H1 (cell line): ENCODE measurements around the gene GLRX3.

Experiments used
- BRCA1 ChIP-seq: IDR thresholded peaks from 2 replicates; pipeline ENCODE4 v1.6.1; 2012; ENCODE audit warnings: low read depth, low read length, improper control_type of control experiment
- CEBPB ChIP-seq: IDR thresholded peaks from 2 replicates; pipeline ENCODE4 v1.6.1; 2012; ENCODE audit warnings: low read depth, low read length
- CHD2 ChIP-seq: IDR thresholded peaks from 2 replicates; pipeline ENCODE4 v1.6.1; 2012; ENCODE audit warnings: low read length, improper control_type of control experiment
- CTCF ChIP-seq, 3 experiments: IDR thresholded peaks; 1 replicate in 2 of 3; 2 replicates in 1 of 3; pipeline versions ENCODE4 v1.5.1 to v1.6.1; 2011; ENCODE audit warnings: low read length in 3 of 3, mild to moderate bottlenecking in 3 of 3, inconsistent platforms in 2 of 3, low read depth in 1 of 3, moderate library complexity in 1 of 3; ENCODE audit not compliant: insufficient read depth in 1 of 3; ENCODE audit errors: control extremely low read depth in 1 of 3
- JUND ChIP-seq: IDR thresholded peaks from 2 replicates; pipeline ENCODE4 v1.6.1; 2011; ENCODE audit warnings: mild to moderate bottlenecking, improper control_type of control experiment, low read length
- PHF8 ChIP-seq: fragments of 200-600 bp; sonication (generic); conservative IDR thresholded peaks from 2 replicates; pipeline ENCODE4 v1.7.1; 2012; ENCODE audit warnings: low read depth, mild to moderate bottlenecking, inconsistent platforms, low read length, moderate library complexity
- POLR2A ChIP-seq, 2 experiments: IDR thresholded peaks; 1 replicate in 1 of 2; 2 replicates in 1 of 2; pipeline ENCODE4 v1.6.1; 2011; ENCODE audit warnings: low read depth in 2 of 2, low read length in 2 of 2, mild to moderate bottlenecking in 2 of 2; ENCODE audit errors: control extremely low read depth in 1 of 2
- POLR2AphosphoS5 ChIP-seq: IDR thresholded peaks from 2 replicates; pipeline ENCODE4 v1.6.1; 2011; ENCODE audit warnings: low read depth, low read length
- TF ChIP-seq, protein P1 (sequence below): fragments of 300-600 bp; sonication (generic); IDR thresholded peaks from 2 replicates; pipeline ENCODE4 v1.7.1; 2012; ENCODE audit warnings: low read length, moderate library complexity, mild to moderate bottlenecking, inconsistent platforms; ENCODE audit not compliant: insufficient replicate concordance

DNA sequence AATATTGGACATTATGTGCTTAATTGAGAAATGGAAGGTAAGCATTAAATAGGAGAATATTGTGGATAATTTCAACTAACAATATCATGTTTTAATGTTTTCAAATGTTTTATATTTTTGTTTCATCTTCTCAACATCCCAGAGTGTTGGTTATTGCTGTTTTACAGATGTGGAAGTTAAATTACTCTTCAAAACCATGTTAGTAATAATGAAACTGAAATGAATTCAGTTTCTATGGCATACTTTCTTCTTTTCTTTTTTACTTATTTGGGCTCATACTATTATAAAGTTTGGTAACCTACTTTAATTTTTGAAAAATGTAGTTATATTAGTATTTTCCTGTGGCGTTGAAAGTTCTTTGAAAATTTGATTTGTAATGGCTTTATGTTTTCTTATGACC, 4.2 kb downstream of the GLRX3 start:
- TF ChIP-seq JUND (no peak), POLR2A (IDR thresholded peaks at IDR 0.05; ENCODE audit: control extremely low read depth in 1 of 2, low read depth in 2 of 2, low read length in 2 of 2) (no peak), CTCF (IDR thresholded peaks at IDR 0.05; ENCODE audit: control extremely low read depth in 1 of 3, insufficient read depth in 1 of 3, low read depth in 1 of 3, low read length in 3 of 3) (no peak), POLR2AphosphoS5 (no peak), CEBPB (no peak), CHD2 (no peak), BRCA1 (no peak), PHF8 (no peak)
- TF ChIP-seq, protein P1, sequence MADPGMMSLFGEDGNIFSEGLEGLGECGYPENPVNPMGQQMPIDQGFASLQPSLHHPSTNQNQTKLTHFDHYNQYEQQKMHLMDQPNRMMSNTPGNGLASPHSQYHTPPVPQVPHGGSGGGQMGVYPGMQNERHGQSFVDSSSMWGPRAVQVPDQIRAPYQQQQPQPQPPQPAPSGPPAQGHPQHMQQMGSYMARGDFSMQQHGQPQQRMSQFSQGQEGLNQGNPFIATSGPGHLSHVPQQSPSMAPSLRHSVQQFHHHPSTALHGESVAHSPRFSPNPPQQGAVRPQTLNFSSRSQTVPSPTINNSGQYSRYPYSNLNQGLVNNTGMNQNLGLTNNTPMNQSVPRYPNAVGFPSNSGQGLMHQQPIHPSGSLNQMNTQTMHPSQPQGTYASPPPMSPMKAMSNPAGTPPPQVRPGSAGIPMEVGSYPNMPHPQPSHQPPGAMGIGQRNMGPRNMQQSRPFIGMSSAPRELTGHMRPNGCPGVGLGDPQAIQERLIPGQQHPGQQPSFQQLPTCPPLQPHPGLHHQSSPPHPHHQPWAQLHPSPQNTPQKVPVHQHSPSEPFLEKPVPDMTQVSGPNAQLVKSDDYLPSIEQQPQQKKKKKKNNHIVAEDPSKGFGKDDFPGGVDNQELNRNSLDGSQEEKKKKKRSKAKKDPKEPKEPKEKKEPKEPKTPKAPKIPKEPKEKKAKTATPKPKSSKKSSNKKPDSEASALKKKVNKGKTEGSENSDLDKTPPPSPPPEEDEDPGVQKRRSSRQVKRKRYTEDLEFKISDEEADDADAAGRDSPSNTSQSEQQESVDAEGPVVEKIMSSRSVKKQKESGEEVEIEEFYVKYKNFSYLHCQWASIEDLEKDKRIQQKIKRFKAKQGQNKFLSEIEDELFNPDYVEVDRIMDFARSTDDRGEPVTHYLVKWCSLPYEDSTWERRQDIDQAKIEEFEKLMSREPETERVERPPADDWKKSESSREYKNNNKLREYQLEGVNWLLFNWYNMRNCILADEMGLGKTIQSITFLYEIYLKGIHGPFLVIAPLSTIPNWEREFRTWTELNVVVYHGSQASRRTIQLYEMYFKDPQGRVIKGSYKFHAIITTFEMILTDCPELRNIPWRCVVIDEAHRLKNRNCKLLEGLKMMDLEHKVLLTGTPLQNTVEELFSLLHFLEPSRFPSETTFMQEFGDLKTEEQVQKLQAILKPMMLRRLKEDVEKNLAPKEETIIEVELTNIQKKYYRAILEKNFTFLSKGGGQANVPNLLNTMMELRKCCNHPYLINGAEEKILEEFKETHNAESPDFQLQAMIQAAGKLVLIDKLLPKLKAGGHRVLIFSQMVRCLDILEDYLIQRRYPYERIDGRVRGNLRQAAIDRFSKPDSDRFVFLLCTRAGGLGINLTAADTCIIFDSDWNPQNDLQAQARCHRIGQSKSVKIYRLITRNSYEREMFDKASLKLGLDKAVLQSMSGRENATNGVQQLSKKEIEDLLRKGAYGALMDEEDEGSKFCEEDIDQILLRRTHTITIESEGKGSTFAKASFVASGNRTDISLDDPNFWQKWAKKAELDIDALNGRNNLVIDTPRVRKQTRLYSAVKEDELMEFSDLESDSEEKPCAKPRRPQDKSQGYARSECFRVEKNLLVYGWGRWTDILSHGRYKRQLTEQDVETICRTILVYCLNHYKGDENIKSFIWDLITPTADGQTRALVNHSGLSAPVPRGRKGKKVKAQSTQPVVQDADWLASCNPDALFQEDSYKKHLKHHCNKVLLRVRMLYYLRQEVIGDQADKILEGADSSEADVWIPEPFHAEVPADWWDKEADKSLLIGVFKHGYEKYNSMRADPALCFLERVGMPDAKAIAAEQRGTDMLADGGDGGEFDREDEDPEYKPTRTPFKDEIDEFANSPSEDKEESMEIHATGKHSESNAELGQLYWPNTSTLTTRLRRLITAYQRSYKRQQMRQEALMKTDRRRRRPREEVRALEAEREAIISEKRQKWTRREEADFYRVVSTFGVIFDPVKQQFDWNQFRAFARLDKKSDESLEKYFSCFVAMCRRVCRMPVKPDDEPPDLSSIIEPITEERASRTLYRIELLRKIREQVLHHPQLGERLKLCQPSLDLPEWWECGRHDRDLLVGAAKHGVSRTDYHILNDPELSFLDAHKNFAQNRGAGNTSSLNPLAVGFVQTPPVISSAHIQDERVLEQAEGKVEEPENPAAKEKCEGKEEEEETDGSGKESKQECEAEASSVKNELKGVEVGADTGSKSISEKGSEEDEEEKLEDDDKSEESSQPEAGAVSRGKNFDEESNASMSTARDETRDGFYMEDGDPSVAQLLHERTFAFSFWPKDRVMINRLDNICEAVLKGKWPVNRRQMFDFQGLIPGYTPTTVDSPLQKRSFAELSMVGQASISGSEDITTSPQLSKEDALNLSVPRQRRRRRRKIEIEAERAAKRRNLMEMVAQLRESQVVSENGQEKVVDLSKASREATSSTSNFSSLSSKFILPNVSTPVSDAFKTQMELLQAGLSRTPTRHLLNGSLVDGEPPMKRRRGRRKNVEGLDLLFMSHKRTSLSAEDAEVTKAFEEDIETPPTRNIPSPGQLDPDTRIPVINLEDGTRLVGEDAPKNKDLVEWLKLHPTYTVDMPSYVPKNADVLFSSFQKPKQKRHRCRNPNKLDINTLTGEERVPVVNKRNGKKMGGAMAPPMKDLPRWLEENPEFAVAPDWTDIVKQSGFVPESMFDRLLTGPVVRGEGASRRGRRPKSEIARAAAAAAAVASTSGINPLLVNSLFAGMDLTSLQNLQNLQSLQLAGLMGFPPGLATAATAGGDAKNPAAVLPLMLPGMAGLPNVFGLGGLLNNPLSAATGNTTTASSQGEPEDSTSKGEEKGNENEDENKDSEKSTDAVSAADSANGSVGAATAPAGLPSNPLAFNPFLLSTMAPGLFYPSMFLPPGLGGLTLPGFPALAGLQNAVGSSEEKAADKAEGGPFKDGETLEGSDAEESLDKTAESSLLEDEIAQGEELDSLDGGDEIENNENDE, result no peak
